ENCODE data around the gene TRIM41. TPM values are rescaled to one million over a fixed set of nuclear protein-coding genes. Genes with fewer than 3 reads are reported as not detected.

Gene TRIM41
- total and polyA plus RNA-seq, 2 of the 13 experiments (the other 11 are each of a cell fraction or from before 2014, with no cell fraction given): 10.2 to 16.7 TPM

- no peak for TF ChIP-seq TFDP1 (CRISPR knock-in tag; IDR thresholded peaks at IDR 0.05; ENCODE audit: borderline replicate concordance)
- TF ChIP-seq ZNF629 (CRISPR knock-in tag; conservative IDR thresholded peaks at IDR 0.05): no peak
- no peak for TF ChIP-seq ZNF12 (CRISPR knock-in tag; IDR thresholded peaks at IDR 0.05)
- TF ChIP-seq KLF15 (CRISPR knock-in tag; IDR thresholded peaks at IDR 0.05; ENCODE audit: borderline replicate concordance): no peak
- TF ChIP-seq THAP7 (CRISPR knock-in tag; IDR thresholded peaks at IDR 0.05): no peak
- peak; percentile 78; the same call in 1 of the 2 replicates for TF ChIP-seq TFAP4 (IDR thresholded peaks at IDR 0.05; ENCODE audit: borderline replicate concordance, low read depth)
- no peak for TF ChIP-seq SUZ12 (IDR thresholded peaks at IDR 0.05; ENCODE audit: low read depth, low read length)
- TF ChIP-seq ZNF503 (CRISPR knock-in tag; IDR thresholded peaks at IDR 0.05): no peak
- TF ChIP-seq PAWR (CRISPR knock-in tag; IDR thresholded peaks at IDR 0.05; ENCODE audit: borderline replicate concordance): no peak
- TF ChIP-seq NFE2L2 (IDR thresholded peaks at IDR 0.05; ENCODE audit: low read length): no peak
- TF ChIP-seq NR2C2 (CRISPR knock-in tag; IDR thresholded peaks at IDR 0.05; ENCODE audit: borderline replicate concordance): no peak
- peak; percentile 60; the same call in 1 of the 2 replicates for TF ChIP-seq EED (CRISPR knock-in tag; IDR thresholded peaks at IDR 0.05)
- no peak for TF ChIP-seq ZNF770 (CRISPR knock-in tag; IDR thresholded peaks at IDR 0.05)
- TF ChIP-seq ZNF552 (CRISPR knock-in tag; IDR thresholded peaks at IDR 0.05; ENCODE audit: borderline replicate concordance): no peak
- TF ChIP-seq CC2D1A (CRISPR knock-in tag; IDR thresholded peaks at IDR 0.05): no peak
- 0 out of 2 replicates have a peak, but pooled peaks have one; percentile 9 for TF ChIP-seq TBX2 (CRISPR knock-in tag; IDR thresholded peaks at IDR 0.05; ENCODE audit: borderline replicate concordance)
- 0 out of 2 replicates have a peak, but pooled peaks have one; percentile 76 for TF ChIP-seq ZXDC (CRISPR knock-in tag; IDR thresholded peaks at IDR 0.05)
- TF ChIP-seq ZNF7 (CRISPR knock-in tag; IDR thresholded peaks at IDR 0.05): no peak
- TF ChIP-seq XBP1 (CRISPR knock-in tag; IDR thresholded peaks at IDR 0.05): no peak
Observed at GRCh38 chr5:181245427-181246275, 22.6 kb downstream of the TRIM41 start (continued).
